B cell (primary cell): ENCODE results near the gene INSC. TPM values are rescaled to one million over a fixed set of nuclear protein-coding genes. Genes with fewer than 3 reads are reported as not detected.

Experiments
- ATAC-seq: fragments of 200-7000 bp; cut with Tn5 transposase; one replicate; pipeline ENCODE4 v1.10.0; 2021; ENCODE audit warnings: low read depth, mild to moderate bottlenecking, moderate number of reproducible peaks, moderate library complexity
- CTCF ChIA-PET: fragments of 350-600 bp; sonication (Branson Sonifier 250); formaldehyde crosslinking; loops from one replicate; lab custom pipeline; 2021; ENCODE audit warnings: antibody characterized with exemption, inconsistent platforms; lab: Charles Lee
- POLR2A ChIA-PET: fragments of 350-600 bp; sonication (Branson Sonifier 250); formaldehyde crosslinking; loops from one replicate; lab custom pipeline; 2021; ENCODE audit warnings: antibody characterized with exemption; lab: Charles Lee
- DNase-seq: peaks from one replicate; pipeline ENCODE4 v3.0.0; 2013
- H2AFZ ChIP-seq: 2 replicates; pipeline ENCODE4 v1.6.1; 2012; ENCODE audit warnings: mild to moderate bottlenecking, low read depth, low read length; ENCODE audit not compliant: insufficient read depth, poor library complexity, severe bottlenecking
- H3K27ac ChIP-seq, 2 donors: 1 replicate in 1 of 2; 2 replicates in 1 of 2; pipeline ENCODE4 v1.5.1; 2012 to 2013; ENCODE audit warnings: low read length in 2 of 2, mild to moderate bottlenecking in 2 of 2, moderate library complexity in 1 of 2
- H3K27me3 ChIP-seq, 4 experiments: fragments of 200-600 bp in 1 of 4; sonication (generic) in 1 of 4; replicated peaks in 1 of 4; 1 replicate in 2 of 4; 2 replicates in 2 of 4; pipeline versions ENCODE4 v1.6.1 to v1.7.0; 2013 to 2016; ENCODE audit warnings: low read length in 3 of 4, mild to moderate bottlenecking in 2 of 4, mixed read lengths in 1 of 4, moderate library complexity in 1 of 4; ENCODE audit not compliant: insufficient read depth in 4 of 4, control insufficient read depth in 3 of 4; ENCODE audit errors: control extremely low read depth in 1 of 4
- H3K36me3 ChIP-seq, 2 experiments: replicated peaks in 1 of 2; 1 replicate in 1 of 2; 2 replicates in 1 of 2; pipeline versions ENCODE4 v1.6.1 to v1.7.1; 2013; ENCODE audit warnings: low read length in 1 of 2; ENCODE audit not compliant: insufficient read depth in 2 of 2, control insufficient read depth in 1 of 2; ENCODE audit errors: control extremely low read depth in 1 of 2, extremely low read depth in 1 of 2
- H3K4me1 ChIP-seq, 2 donors: fragments of 200-600 bp in 1 of 2; sonication (generic) in 1 of 2; 1 replicate in 1 of 2; 2 replicates in 1 of 2; pipeline versions ENCODE4 v1.5.1 to v1.6.1; 2013 to 2017; ENCODE audit warnings: low read length in 2 of 2; ENCODE audit not compliant: control insufficient read depth in 2 of 2, insufficient read depth in 2 of 2
- H3K4me2 ChIP-seq: replicated peaks from 2 replicates; pipeline ENCODE3; 2012; ENCODE audit warnings: mild to moderate bottlenecking, low read depth, low read length; ENCODE audit not compliant: poor library complexity, severe bottlenecking
- H3K4me3 ChIP-seq, 5 experiments: fragments of 200-600 bp in 1 of 5; sonication (generic) in 1 of 5; 1 replicate in 3 of 5; 2 replicates in 2 of 5; pipeline versions ENCODE4 v1.5.1 to v1.7.0; 2011 to 2016; ENCODE audit warnings: low read length in 4 of 5, mild to moderate bottlenecking in 4 of 5, low read depth in 2 of 5, control low read depth in 1 of 5, moderate library complexity in 1 of 5; ENCODE audit not compliant: insufficient read depth in 1 of 5; ENCODE audit errors: control extremely low read depth in 1 of 5, extremely low read depth in 1 of 5
- H3K79me2 ChIP-seq: fragments of 200-600 bp; sonication (generic); one replicate; pipeline ENCODE4 v1.6.0; 2016; ENCODE audit warnings: low read length; ENCODE audit not compliant: control insufficient read depth, insufficient read depth
- H3K9ac ChIP-seq: fragments of 200-600 bp; sonication (generic); 2 replicates; pipeline ENCODE4 v1.6.1; 2017; ENCODE audit warnings: mild to moderate bottlenecking, low read length, moderate library complexity
- H3K9me3 ChIP-seq, 3 donors: one replicate each; pipeline versions ENCODE4 v1.6.1 to v1.7.1; 2013; ENCODE audit warnings: low read length in 2 of 3; ENCODE audit not compliant: control insufficient read depth in 2 of 3, insufficient read depth in 1 of 3; ENCODE audit errors: control extremely low read depth in 1 of 3
- H4K20me1 ChIP-seq: 2 replicates; pipeline ENCODE4 v1.6.0; 2012; ENCODE audit warnings: mild to moderate bottlenecking, low read length; ENCODE audit not compliant: insufficient read depth, control insufficient read depth, poor library complexity, severe bottlenecking
- H3K27ac Mint-ChIP-seq: one replicate; pipeline ENCODE4 v1.8.0; 2021; ENCODE audit warnings: mixed read lengths
- H3K27me3 Mint-ChIP-seq: one replicate; pipeline ENCODE4 v1.8.0; 2021; ENCODE audit warnings: mixed read lengths
- H3K4me1 Mint-ChIP-seq: one replicate; pipeline ENCODE4 v1.8.0; 2021; ENCODE audit warnings: mixed read lengths
- H3K4me3 Mint-ChIP-seq: one replicate; pipeline ENCODE4 v1.8.0; 2021; ENCODE audit warnings: mixed read lengths
- H3K9me3 Mint-ChIP-seq: one replicate; pipeline ENCODE4 v1.8.0; 2022; ENCODE audit warnings: mixed read lengths; ENCODE audit not compliant: insufficient read depth
- EZH2 ChIP-seq: IDR thresholded peaks from 2 replicates; pipeline ENCODE4 v1.6.1; 2012; ENCODE audit warnings: borderline replicate concordance, low read depth, mild to moderate bottlenecking, moderate library complexity, low read length; ENCODE audit not compliant: insufficient read depth, poor library complexity, severe bottlenecking
- WGBS: methylation state at CpG from one replicate; pipeline ENCODE4 v1.1.5; 2013; ENCODE audit warnings: missing lambda C conversion rate; ENCODE audit not compliant: insufficient coverage; 5-methylcytosine and 5-hydroxymethylcytosine counted together
- intact Hi-C: fragments of 100-400 bp; cut with micrococcal nuclease; formaldehyde crosslinking; loops from one replicate; pipeline ENCODE4 v1.10.0; 2022
- polyA plus RNA-seq: library from polyadenylated mRNA; depleted of rRNA; stranded (reverse); fragments of >200 nt; gene quantifications from 2 replicates; pipeline ENCODE4 v1.2.3, GENCODE V29; 2012
- total RNA-seq, 2 donors: library from RNA; stranded (reverse); fragments of 120-200 nt in 1 of 2; gene quantifications; 1 replicate in 1 of 2; 2 replicates in 1 of 2; pipeline versions ENCODE4 v1.2.3 to v1.2.4, GENCODE V29; 2013 to 2022
- TF ChIP-seq, protein P1 (sequence below): fragments of 200-600 bp; IDR thresholded peaks from one replicate; pipeline ENCODE4 v1.8.0; 2022; ENCODE audit warnings: antibody characterized with exemption, mild to moderate bottlenecking

INSC gene
- total and polyA plus RNA-seq, 2 donors (not counting 1 experiment from before 2014, with no cell fraction given): 0.10 TPM; not detected in 1

DNA sequence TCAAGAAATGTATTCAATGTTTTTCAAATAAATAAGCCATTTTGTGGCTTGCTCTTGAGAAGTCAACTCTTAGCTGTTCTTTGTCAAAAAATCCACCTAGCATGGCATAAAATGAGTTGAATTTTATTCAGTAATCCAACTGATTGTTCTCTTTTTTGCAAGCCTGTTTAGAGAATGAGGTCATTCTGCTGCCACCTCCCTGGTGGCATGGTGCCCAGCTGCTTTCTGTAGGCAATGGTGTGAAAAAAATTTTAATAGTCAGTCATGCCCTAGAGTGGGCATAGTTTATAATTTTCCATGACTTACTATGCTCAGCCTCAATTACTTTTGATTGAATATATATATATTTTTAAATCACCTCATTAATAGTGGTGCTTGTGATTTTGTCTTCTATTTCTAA is 177.2 kb downstream of the INSC start:
- Histone ChIP-seq H3K9me3 (no peaks in the 10 kb centered on the region), H3K4me1 (no peaks in the 10 kb centered on the region), H4K20me1 (no peaks in the 10 kb centered on the region), H3K36me3 (no peaks in the 10 kb centered on the region), H3K27me3 (no peaks in the 10 kb centered on the region), H3K27ac (no peak overlapping the region), H3K9ac (no peak overlapping the region), H3K4me3 (no peak overlapping the region), H3K79me2 (no peaks in the 10 kb centered on the region), H2AFZ (no peak overlapping the region), H3K4me2 (no peak overlapping the region)
- ChIA-PET POLR2A (no interaction called here), CTCF (no interaction called here)
- intact Hi-C loops: no loop called here
- Mint-ChIP-seq H3K4me1 (no peaks in the 10 kb centered on the region), H3K4me3 (no peak overlapping the region), H3K27ac (no peak overlapping the region), H3K27me3 (peaks cover 6% of the 10 kb centered on the region), H3K9me3 (no peaks in the 10 kb centered on the region)
- TF ChIP-seq EZH2: no peak
- TF ChIP-seq, protein P1, sequence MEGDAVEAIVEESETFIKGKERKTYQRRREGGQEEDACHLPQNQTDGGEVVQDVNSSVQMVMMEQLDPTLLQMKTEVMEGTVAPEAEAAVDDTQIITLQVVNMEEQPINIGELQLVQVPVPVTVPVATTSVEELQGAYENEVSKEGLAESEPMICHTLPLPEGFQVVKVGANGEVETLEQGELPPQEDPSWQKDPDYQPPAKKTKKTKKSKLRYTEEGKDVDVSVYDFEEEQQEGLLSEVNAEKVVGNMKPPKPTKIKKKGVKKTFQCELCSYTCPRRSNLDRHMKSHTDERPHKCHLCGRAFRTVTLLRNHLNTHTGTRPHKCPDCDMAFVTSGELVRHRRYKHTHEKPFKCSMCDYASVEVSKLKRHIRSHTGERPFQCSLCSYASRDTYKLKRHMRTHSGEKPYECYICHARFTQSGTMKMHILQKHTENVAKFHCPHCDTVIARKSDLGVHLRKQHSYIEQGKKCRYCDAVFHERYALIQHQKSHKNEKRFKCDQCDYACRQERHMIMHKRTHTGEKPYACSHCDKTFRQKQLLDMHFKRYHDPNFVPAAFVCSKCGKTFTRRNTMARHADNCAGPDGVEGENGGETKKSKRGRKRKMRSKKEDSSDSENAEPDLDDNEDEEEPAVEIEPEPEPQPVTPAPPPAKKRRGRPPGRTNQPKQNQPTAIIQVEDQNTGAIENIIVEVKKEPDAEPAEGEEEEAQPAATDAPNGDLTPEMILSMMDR: no peak
- DNase-seq (no peak), ATAC-seq (no peak)

DNA sequence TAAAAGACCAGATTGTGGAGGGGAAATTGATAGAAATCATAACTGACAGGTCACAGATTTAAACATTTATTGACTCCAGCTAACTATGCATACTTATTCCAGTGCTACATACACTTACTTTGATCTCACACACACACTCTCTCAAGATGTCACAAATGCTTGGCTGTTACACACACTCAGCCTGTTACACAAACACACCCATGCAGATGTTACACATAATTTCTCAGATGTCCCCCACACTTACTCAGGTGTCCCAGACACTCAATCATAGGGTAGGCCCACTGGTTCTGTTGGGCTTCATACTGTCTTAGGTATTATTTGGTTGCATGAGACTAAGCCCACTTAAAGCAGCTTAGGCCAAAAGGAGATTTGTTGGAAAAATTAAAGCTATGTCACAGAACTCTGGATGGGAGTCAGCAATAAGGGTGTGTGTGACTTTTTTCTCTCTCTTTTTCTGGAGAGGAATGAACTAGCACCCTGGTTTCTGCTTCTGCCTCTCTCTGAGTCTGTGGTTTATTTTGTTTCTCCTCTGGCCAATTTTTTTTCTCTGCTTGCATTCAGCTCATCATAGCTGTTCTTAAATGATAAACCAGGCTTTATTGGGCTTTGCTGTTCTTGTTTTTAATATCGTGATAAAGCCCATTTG is 179.4 kb downstream of the INSC start:
- no peak overlapping the region for H3K4me3 ChIP-seq
- H3K36me3 ChIP-seq: no peaks in the 10 kb centered on the region
- H3K27ac Mint-ChIP-seq: no peak overlapping the region
- no peak overlapping the region for H2AFZ ChIP-seq
- no peak for ATAC-seq
- DNase-seq: no peak
- no peaks in the 10 kb centered on the region for H3K4me1 Mint-ChIP-seq
- H3K9ac ChIP-seq: no peak overlapping the region
- H3K4me2 ChIP-seq: no peak overlapping the region
- peaks cover 6% of the 10 kb centered on the region for H3K27me3 Mint-ChIP-seq
- TF ChIP-seq EZH2: no peak
- TF ChIP-seq, protein P1: no peak
- no CpG with 5 or more reads among the region's 1 CpG for WGBS
- H3K27me3 ChIP-seq: no peaks in the 10 kb centered on the region
- no peak overlapping the region for H3K27ac ChIP-seq
- H3K9me3 Mint-ChIP-seq: no peaks in the 10 kb centered on the region
- no peaks in the 10 kb centered on the region for H3K9me3 ChIP-seq
- H3K79me2 ChIP-seq: no peaks in the 10 kb centered on the region
- no peak overlapping the region for H3K4me3 Mint-ChIP-seq
- H3K4me1 ChIP-seq: no peaks in the 10 kb centered on the region
- CTCF ChIA-PET: no interaction called here
- H4K20me1 ChIP-seq: no peaks in the 10 kb centered on the region
- intact Hi-C loops: no loop called here
- POLR2A ChIA-PET: no interaction called here
